Measurements from ENCODE around the gene PON3. TPM values are rescaled to one million over a fixed set of nuclear protein-coding genes. Genes with fewer than 3 reads are reported as not detected.

PON3 gene
- total RNA-seq, 1 experiment from 2014 or later = not detected

- peak overlapping the region; percentile 67 to 76 for H3K4me3 Mint-ChIP-seq
- Histone ChIP-seq H3K56ac (ENCODE audit: insufficient read length, low read depth, low read length) (no peak overlapping the region), H2BK12ac (ENCODE audit: insufficient read length, low read depth, low read length) (no peak overlapping the region), H3K79me1 (ENCODE audit: insufficient read depth, low read depth, low read length, poor library complexity, severe bottlenecking) (no peaks in the 10 kb centered on the region), H4K5ac (ENCODE audit: insufficient read length, low read depth, low read length) (no peak overlapping the region), H4K20me1 (ENCODE audit: control insufficient read depth, insufficient read depth, insufficient read length) (no peaks in the 10 kb centered on the region), H3K18ac (ENCODE audit: insufficient read length, low read depth, low read length) (no peak overlapping the region), H3T11ph (ENCODE audit: low read length) (no peak overlapping the region), H3K23ac (ENCODE audit: insufficient read length, low read depth, low read length) (no peak overlapping the region), H4K91ac (ENCODE audit: insufficient read length, low read depth, low read length) (no peak overlapping the region), H2AK5ac (ENCODE audit: insufficient read length, low read length) (no peak overlapping the region), H3K4me1 (ENCODE audit: insufficient read depth, low read length) (no peaks in the 10 kb centered on the region), H3K14ac (ENCODE audit: insufficient read depth, low read length) (no peak overlapping the region), H3K23me2 (ENCODE audit: insufficient read length, low read depth, low read length, poor library complexity, severe bottlenecking) (peaks cover 2% of the 10 kb centered on the region), H2BK120ac (ENCODE audit: low read depth, low read length, poor library complexity, severe bottlenecking) (no peak overlapping the region), H4K8ac (replicated peaks; ENCODE audit: insufficient read length, low read depth, low read length) (no peak overlapping the region), H2BK20ac (ENCODE audit: low read depth, low read length, poor library complexity, severe bottlenecking) (no peak overlapping the region), H3K9ac (ENCODE audit: extremely low read depth, insufficient read length, low read length) (peak overlapping the region; percentile 85), H3K27ac (ENCODE audit: insufficient read length, low read depth, low read length) (no peak overlapping the region), H2BK15ac (ENCODE audit: low read depth, low read length) (no peak overlapping the region), H3K4me2 (ENCODE audit: insufficient read depth, insufficient read length, low read length) (peak overlapping the region; percentile 84), H3K27me3 (ENCODE audit: insufficient read depth, low read length) (no peaks in the 10 kb centered on the region), H3K79me2 (ENCODE audit: insufficient read depth, low read length) (no peaks in the 10 kb centered on the region), H3K4ac (ENCODE audit: low read depth, low read length) (no peak overlapping the region), H2BK5ac (ENCODE audit: insufficient read length, low read length) (no peak overlapping the region), H3K9me3 (ENCODE audit: control insufficient read depth, low read depth, low read length) (no peaks in the 10 kb centered on the region), H2AFZ (ENCODE audit: low read length) (peak overlapping the region; percentile 58)
- H3K27ac Mint-ChIP-seq = no peak overlapping the region; a peak in 1 of 7 replicates
- H3K4me1 Mint-ChIP-seq = peaks cover 2 to 10% of the 10 kb centered on the region in 2 experiments; a peak in 3 of 4 replicates
- no peaks in the 10 kb centered on the region for H3K27me3 Mint-ChIP-seq (ENCODE audit: low read depth)
- H3K9me3 Mint-ChIP-seq = no peaks in the 10 kb centered on the region
- no CpG with 5 or more reads among the region's 6 CpGs for WGBS (ENCODE audit: extremely low coverage, insufficient read length, low lambda C conversion rate)
- TF ChIP-seq, protein P1, sequence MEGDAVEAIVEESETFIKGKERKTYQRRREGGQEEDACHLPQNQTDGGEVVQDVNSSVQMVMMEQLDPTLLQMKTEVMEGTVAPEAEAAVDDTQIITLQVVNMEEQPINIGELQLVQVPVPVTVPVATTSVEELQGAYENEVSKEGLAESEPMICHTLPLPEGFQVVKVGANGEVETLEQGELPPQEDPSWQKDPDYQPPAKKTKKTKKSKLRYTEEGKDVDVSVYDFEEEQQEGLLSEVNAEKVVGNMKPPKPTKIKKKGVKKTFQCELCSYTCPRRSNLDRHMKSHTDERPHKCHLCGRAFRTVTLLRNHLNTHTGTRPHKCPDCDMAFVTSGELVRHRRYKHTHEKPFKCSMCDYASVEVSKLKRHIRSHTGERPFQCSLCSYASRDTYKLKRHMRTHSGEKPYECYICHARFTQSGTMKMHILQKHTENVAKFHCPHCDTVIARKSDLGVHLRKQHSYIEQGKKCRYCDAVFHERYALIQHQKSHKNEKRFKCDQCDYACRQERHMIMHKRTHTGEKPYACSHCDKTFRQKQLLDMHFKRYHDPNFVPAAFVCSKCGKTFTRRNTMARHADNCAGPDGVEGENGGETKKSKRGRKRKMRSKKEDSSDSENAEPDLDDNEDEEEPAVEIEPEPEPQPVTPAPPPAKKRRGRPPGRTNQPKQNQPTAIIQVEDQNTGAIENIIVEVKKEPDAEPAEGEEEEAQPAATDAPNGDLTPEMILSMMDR (conservative IDR thresholded peaks at IDR 0.05) = no peak
- H3K36me3 Mint-ChIP-seq (ENCODE audit: insufficient read depth in 1 of 3, low read depth in 3 of 3) = peaks cover 7 to 10% (median 9%) of the 10 kb centered on the region in 3 experiments; a peak in 6 of 7 replicates
- DNase-seq = no peak
Observed at GRCh38 chr7:95433952-95434556, 37.9 kb upstream of the PON3 start.
